ENCODE measurements around the gene PLCB1. TPM values are rescaled to one million over a fixed set of nuclear protein-coding genes. Genes with fewer than 3 reads are reported as not detected.
A peak's percentile ranks its signal among the peaks of the same experiment; 100 is the strongest.

The PLCB1 gene
- total RNA-seq, 1 experiment from 2014 or later: 6.8 TPM

GRCh38 chr20:8357703-8358102 is 225.6 kb downstream of the PLCB1 start:
- H3K36me3 ChIP-seq (ENCODE audit: insufficient read depth, low read length, poor library complexity, severe bottlenecking): no peaks in the 10 kb centered on the region
- H3K4me3 ChIP-seq (ENCODE audit: low read depth, low read length, poor library complexity, severe bottlenecking): no peak overlapping the region
- ChIA-PET CTCF (no interaction called here), POLR2A (ENCODE audit: low non-redundant PET) (no interaction called here)
- intact Hi-C loops (cut with micrococcal nuclease; ENCODE audit: unreplicated experiment): no loop called here
- no peaks in the 10 kb centered on the region for H3K4me1 ChIP-seq (ENCODE audit: insufficient read depth, low read length, poor library complexity, severe bottlenecking)
- no peak for DNase-seq (ENCODE audit: low spot score)
- no peaks in the 10 kb centered on the region for H3K27me3 ChIP-seq (replicated peaks; ENCODE audit: insufficient read depth, low read depth, low read length, poor library complexity)
- TF ChIP-seq, protein P1, sequence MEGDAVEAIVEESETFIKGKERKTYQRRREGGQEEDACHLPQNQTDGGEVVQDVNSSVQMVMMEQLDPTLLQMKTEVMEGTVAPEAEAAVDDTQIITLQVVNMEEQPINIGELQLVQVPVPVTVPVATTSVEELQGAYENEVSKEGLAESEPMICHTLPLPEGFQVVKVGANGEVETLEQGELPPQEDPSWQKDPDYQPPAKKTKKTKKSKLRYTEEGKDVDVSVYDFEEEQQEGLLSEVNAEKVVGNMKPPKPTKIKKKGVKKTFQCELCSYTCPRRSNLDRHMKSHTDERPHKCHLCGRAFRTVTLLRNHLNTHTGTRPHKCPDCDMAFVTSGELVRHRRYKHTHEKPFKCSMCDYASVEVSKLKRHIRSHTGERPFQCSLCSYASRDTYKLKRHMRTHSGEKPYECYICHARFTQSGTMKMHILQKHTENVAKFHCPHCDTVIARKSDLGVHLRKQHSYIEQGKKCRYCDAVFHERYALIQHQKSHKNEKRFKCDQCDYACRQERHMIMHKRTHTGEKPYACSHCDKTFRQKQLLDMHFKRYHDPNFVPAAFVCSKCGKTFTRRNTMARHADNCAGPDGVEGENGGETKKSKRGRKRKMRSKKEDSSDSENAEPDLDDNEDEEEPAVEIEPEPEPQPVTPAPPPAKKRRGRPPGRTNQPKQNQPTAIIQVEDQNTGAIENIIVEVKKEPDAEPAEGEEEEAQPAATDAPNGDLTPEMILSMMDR (conservative IDR thresholded peaks at IDR 0.05; ENCODE audit: low read depth, low read length): no peak
- TF ChIP-seq EZH2 (IDR thresholded peaks at IDR 0.05; ENCODE audit: borderline replicate concordance, low read depth, low read length, poor library complexity, severe bottlenecking): no peak
- no peak overlapping the region for H3K27ac ChIP-seq (ENCODE audit: low read depth, low read length, poor library complexity, severe bottlenecking)
- no TSS peak for BruUV-seq (replicated peaks)
- H3K9me3 ChIP-seq (ENCODE audit: low read depth, low read length, poor library complexity, severe bottlenecking): no peaks in the 10 kb centered on the region

GRCh38 chr20:8360035-8360434 is 228.0 kb downstream of the PLCB1 start:
- Histone ChIP-seq H3K27me3 (replicated peaks; ENCODE audit: insufficient read depth, low read depth, low read length, poor library complexity) (no peaks in the 10 kb centered on the region), H3K4me3 (ENCODE audit: low read depth, low read length, poor library complexity, severe bottlenecking) (no peak overlapping the region), H3K27ac (ENCODE audit: low read depth, low read length, poor library complexity, severe bottlenecking) (no peak overlapping the region), H3K36me3 (ENCODE audit: insufficient read depth, low read length, poor library complexity, severe bottlenecking) (no peaks in the 10 kb centered on the region), H3K9me3 (ENCODE audit: low read depth, low read length, poor library complexity, severe bottlenecking) (no peaks in the 10 kb centered on the region), H3K4me1 (ENCODE audit: insufficient read depth, low read length, poor library complexity, severe bottlenecking) (no peaks in the 10 kb centered on the region)
- ChIA-PET CTCF (no interaction called here), POLR2A (ENCODE audit: low non-redundant PET) (no interaction called here)
- DNase-seq (ENCODE audit: low spot score): no peak
- BruUV-seq (replicated peaks): no TSS peak
- intact Hi-C loops (cut with micrococcal nuclease; ENCODE audit: unreplicated experiment): no loop called here
- TF ChIP-seq, protein P1 (conservative IDR thresholded peaks at IDR 0.05; ENCODE audit: low read depth, low read length): no peak

DNA sequence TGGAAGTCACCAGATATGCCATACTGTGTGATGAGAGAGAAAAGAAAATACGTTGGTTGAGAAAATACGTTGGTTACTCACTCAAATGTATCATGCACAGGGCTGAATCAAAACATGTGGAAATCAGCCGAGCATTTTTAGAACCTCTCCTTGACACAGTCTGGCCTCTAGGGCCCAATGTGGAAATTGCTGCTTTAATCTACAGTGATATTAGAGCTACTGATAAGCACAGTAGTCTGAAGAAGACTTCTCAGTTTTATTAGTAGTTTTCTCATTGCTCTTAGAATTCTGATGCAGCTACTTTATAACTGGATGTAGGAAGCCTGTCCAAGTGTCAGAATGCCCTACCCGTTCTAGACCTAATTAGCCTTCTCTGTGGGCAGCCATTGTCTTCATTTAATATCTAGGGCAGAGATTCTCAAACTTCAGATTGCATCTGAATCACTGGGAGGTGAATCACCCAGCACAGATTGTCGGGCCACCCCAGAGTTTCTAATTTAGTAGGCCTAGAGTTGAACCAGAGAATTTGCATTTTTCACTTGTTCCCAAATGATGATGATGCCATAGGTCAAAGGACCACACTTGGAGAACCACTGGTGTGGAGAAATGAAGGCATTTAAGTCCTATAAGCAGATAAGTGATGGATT is 229.1 kb downstream of the PLCB1 start:
- TF ChIP-seq, protein P1 (conservative IDR thresholded peaks at IDR 0.05; ENCODE audit: low read depth, low read length): 0 out of 2 replicates have a peak, but pooled peaks have one; percentile 21
- no peak for TF ChIP-seq EZH2 (IDR thresholded peaks at IDR 0.05; ENCODE audit: borderline replicate concordance, low read depth, low read length, poor library complexity, severe bottlenecking)
- Histone ChIP-seq H3K27ac (ENCODE audit: low read depth, low read length, poor library complexity, severe bottlenecking) (no peak overlapping the region), H3K36me3 (ENCODE audit: insufficient read depth, low read length, poor library complexity, severe bottlenecking) (no peaks in the 10 kb centered on the region), H3K4me1 (ENCODE audit: insufficient read depth, low read length, poor library complexity, severe bottlenecking) (no peaks in the 10 kb centered on the region), H3K27me3 (replicated peaks; ENCODE audit: insufficient read depth, low read depth, low read length, poor library complexity) (no peaks in the 10 kb centered on the region), H3K4me3 (ENCODE audit: low read depth, low read length, poor library complexity, severe bottlenecking) (no peak overlapping the region), H3K9me3 (ENCODE audit: low read depth, low read length, poor library complexity, severe bottlenecking) (no peaks in the 10 kb centered on the region)
- intact Hi-C loops (cut with micrococcal nuclease; ENCODE audit: unreplicated experiment): no loop called here
- BruUV-seq (replicated peaks): no TSS peak
- CTCF ChIA-PET: no interaction called here
- POLR2A ChIA-PET (ENCODE audit: low non-redundant PET): no interaction called here
- peak; percentile 9 for DNase-seq (ENCODE audit: low spot score)
